NCI-H2227 (cell line): ENCODE results near the gene IFNL2.
A peak's percentile ranks its signal among the peaks of the same experiment; 100 is the strongest.
"Not testable (repeated sequence)": the region's sequence is repeated elsewhere in the genome, so short reads cannot be mapped to it uniquely, and the experiment has no call there.

Experiments used
- DNase-seq: peaks from one replicate; lab custom pipeline; 2025; ENCODE audit not compliant: unreplicated experiment; lab: John Stamatoyannopoulos, UW

The IFNL2 gene

DNA sequence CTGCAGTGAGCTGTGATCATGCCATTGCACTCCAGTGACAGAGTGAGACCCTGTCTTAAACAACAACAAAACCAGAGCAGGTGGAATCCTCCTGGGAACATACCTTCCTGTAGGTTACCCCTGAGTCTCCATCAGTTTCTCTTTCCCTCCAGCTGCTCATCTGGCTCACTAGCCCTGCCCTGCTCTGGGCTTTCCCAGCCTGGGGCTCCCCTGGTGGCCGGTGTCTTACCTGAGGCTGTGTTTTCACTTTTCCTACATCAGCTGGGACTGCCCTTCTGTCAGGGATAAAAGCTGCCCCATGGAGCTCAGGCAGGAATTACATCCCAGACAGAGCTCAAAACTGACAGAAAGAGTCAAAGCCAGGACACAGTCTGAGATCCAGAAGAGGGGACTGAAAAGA, at the start of gene IFNL2:
Gene IFNL2 (plus strand): TSS at position 312 of the 400 bp plus-strand sequence. CDS start 173 bp downstream, outside the sequence.
- not testable (repeated sequence) for DNase-seq

DNA sequence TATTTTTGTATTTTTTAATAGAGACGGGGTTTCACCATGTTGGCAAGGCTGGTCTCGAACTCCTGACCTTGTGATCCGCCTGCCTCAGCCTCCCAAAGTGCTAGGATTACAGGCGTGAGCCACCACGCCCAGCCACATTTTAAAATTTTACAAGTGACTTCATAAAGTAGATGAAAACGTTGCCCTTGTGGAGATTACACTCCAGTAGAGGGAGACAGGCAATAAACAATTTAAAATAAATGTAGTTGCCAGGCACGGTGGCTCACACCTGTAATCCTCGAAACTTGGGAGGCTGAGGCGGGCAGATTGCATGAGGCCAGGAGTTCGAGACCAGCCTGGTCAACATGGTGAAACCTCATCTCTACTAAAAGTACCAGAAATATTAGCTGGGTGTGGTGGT, 49.1 kb upstream of the IFNL2 start:
- not testable (repeated sequence) for DNase-seq

DNA sequence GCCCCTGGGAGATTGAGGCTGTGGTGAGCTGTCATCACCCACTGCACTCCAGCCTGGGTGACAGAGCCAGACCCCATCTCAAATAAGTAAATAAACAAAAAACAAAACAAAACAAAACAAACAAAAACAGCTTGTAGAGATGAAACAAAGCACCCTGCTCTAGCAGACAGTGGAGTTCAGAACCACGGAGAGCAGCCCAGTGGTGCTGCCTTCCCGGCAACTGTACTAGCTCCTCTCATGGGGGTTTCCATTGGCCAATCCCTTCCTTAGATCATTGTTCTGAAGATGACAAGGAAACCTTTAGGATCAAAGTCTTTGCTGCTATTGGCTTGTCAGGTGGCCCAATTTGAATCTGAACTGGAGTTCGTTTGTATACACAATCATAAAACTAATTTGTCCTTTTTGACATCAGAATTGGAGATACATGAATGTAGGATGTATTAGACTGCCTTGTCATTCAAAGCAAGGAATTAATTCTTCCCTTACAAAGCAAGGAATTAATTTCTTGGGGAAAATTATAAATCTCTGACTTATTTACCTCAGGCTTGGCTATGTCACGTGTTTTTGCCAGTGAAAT, 44.4 kb upstream of the IFNL2 start:
- no peak for DNase-seq

DNA sequence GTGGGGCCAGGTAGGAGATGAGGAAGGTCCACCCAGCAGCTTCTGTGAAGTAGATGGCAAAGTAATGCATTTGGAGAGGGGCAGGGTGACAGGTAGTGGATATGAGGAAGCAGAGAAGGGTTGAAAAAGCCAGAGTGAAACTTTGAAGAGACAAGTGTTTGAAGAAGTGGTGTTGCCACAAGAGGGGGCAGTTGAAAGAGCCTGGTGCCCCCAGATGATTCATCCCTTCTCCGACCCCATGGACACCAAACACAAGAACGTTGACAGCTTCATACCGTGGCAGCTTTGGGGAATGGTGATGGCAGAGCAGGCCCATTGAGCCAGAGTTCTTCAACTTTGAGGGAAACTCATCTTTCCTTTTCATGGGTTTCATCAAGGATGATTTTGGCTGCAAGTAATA, 43.3 kb upstream of the IFNL2 start:
- DNase-seq, result no peak

DNA sequence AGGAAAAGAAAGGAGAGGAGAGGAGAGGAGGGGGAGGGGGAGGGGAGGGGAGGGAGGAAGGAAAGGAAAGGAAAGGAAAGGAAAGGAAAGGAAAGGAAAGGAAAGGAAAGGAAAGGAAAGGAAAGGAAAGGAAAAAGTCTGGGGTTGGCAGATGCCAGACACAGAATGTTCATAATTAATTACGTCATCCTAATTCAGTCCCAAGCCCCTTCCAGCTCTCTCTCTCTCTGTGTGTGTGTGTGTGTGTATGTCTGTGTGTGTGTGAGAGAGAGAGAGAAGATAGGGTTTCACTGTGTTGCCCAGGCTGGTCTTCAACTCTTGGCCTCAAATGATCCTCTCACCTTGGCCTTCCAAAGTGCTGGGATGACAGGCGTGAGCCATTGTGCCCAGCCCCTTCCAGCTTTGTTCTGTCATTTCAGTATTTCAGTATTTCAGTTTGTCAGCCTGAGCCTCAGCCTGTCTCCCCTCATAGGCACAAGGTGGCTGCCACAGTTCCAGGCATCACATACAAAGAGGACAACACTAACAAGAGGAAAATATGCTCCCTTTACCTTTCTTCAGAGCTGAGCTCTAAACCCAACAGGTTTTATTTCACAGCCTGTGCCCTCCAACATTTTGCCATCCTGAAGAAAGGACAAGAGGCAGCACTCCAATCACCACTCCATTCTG, 38.0 kb upstream of the IFNL2 start:
- DNase-seq, result no peak

DNA sequence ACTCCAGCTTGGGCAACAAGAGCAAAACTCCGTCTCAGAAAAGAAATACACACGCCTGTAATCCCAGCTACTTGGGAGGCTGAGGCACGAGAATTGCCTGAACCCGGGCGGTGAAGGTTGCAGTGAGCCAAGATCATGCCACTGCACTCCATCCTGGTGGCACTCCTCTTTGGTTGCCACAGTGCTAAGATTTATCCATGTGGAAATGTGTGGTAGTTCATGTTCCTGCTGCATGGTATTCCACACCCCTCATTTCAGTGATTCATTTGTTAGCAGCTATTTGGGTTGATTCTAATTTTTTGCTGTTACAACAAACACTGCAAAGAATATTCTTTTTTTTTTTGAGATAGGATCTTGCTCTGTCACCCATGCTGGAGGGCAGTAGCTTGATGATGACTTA, 35.5 kb upstream of the IFNL2 start:
- DNase-seq, result no peak

DNA sequence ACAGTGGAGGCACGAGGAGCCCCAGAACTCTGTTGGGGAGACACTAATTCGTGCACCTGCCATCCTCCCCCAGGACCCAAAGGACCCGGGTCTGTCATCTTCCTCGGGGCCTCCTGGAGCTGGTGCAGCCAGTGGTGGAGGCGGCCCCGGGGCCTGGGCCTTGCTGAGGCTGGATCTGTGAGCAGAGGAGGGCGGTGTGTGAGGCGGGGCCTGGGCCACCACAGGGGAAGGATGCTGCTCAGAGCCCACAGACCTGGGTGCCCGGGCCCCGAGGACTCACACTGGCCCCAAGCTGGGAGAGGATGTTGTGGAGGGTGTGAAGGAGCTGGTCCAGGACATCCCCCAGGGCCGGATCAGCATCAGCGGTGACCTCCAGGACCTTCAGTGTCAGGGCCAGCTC, 31.7 kb upstream of the IFNL2 start:
- no peak for DNase-seq

DNA sequence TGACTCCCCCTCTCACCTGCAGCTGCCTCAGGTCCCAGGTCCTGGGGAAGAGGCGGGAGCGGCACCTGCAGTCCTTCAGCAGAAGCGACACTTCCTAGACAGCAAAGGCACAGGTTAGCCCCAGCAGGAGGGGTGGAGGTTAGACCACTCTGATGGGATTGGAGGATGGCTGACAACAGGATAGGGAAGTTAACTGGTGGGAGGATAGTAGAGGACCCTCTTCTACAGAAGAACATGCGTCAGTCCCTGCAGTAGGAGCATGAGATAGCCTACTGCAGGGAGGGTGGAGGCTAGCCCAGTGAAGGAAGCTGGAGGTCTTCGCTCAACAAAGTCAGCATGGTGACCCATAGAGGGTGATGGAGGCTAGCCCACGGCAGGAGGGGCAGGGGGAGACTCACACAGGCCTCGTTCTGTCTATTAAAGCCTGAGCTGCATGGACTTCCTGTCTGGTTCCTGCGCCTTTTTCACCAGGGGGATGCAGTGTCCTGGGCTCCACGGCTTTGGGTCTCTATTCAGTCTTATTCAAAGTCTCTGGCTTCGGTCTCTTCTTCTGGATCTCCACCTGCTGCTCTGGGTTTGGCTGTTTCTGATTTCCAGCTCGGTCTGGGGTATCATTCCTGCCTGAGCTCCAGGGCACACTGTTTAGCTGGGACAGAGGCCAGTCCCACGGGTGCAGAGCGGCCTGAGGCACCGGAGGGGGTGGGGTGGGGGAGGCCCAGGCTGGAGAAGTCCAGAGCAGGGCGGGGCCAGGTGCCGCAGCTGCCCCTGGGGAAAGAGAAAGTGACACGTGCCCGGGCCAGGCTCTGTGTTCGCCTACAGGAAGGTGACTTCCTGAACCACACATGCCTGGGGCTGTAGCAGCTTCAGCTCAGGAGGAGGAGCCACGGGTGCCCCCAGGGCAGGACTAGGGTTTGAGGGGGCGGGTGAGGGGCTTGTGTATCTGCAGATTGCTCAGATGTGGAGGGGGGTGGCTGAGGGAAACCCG, 30.7 kb upstream of the IFNL2 start:
- DNase-seq, result peak; percentile 58

DNA sequence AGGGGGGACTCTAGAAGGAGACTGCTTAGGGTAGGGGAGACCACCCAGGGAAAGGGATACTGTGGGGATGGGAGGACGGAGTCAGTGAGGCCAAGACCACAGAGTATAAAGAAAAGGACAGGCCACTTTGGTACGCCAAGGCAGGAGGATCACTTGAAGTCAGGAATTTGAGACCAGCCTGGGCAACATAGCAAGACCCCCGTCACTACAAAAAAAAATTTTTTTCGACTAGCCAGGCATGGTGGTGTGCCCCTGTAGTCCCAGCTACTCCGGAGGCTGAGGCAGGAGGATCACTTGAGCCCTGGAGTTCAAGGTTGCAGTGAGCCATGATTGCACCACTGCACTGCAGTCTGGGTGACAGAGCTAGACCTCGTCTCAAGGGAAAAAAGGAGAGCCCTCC, 30.0 kb upstream of the IFNL2 start:
- DNase-seq, result no peak

DNA sequence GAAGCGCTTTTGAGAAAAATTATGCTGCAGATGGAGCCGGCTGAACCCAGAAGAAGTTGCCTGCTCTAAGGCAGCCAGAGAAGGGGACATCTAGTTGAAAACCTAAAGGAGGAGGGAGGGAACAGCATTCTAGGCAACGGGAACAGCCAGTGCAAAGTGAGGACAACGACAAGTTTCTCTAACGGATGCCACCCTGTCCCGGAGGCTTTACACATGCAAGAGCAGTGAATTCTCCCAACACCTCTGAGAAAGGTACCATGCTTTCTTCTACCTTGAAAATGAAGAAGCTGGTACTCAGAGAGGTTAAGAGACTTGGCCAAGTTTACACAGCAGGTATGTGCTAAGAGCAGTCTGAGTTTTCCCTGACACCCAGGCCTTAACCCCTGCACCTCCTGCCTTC, 29.3 kb upstream of the IFNL2 start:
- DNase-seq, result no peak

DNA sequence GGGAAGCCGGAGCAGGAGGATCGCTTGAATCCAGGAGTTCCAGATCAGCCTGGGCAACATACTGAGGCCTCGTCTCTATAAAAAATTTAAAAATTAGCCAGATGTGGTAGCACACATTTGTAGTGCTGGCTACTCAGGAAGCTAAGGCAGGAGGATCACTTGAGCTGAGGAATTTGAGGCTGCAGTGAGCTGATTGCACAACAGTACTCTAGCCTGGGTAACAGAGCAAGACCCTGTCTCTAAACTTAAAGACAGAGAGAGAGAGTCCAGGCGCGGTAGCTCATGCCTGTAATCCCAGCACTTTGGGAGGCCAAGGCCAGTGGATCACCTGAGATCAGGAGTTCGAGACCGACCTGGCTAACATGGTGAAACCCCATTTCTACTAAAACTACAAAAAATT, 27.8 kb upstream of the IFNL2 start:
- no peak for DNase-seq

DNA sequence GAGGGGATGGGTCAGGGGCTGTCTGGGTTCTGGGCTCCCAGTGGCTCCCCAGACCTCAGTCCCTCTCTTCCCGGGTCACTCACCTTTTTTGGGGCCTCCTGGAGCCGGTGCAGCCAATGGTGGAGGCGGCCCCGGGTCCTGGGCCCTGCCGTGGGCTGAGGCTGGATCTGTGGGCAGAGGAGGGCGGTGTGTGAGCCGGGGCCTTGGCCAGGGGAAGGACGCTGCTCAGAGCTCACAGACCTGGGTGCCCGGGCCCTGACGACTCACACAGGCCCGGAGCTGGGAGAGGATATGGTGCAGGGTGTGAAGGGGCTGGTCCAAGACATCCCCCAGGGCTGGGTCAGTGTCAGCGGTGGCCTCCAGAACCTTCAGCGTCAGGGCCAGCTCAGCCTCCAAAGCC, 24.5 kb upstream of the IFNL2 start:
- not testable (repeated sequence) for DNase-seq

DNA sequence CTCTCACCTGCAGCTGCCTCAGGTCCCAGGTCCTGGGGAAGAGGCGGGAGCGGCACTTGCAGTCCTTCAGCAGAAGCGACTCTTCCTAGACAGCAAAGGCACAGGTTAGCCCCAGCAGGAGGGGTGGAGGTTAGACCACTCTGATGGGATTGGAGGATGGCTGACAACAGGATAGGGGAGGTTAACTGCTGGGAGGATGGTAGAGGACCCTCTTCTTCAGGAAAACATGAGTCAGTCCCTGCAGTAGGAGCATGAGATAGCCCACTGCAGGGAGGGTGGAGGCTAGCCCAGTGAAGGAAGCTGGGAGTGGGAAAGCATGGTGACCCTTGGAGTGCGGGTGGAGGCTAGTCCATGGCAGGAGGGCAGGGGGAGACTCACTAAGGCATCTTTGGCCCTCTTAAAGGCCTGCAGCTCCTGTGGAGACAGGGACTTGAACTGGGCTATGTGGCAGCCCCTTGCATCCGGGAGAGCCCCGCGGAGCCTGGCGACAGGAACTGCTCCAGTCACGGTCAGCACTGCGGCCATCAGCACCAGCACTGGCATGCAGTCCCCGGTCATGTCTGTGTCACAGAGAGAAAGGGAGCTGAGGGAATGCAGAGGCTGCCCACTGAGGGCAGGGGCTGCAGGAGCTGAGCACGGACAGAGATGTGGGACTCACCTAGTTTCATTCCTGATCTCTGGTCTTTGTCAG, 23.6 kb upstream of the IFNL2 start, which contains the start of gene IFNL3:
Gene IFNL3 (minus strand): TSS at position 597 of the 691 bp plus-strand sequence. CDS start 39 bp downstream, at position 558.
- DNase-seq, result not testable (repeated sequence)

DNA sequence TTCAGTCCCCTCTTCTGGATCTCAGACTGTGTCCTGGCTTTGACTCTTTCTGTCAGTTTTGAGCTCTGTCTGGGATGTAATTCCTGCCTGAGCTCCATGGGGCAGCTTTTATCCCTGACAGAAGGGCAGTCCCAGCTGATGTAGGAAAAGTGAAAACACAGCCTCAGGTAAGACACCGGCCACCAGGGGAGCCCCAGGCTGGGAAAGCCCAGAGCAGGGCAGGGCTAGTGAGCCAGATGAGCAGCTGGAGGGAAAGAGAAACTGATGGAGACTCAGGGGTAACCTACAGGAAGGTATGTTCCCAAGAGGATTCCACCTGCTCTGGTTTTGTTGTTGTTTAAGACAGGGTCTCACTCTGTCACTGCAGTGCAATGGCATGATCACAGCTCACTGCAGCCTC, 23.0 kb upstream of the IFNL2 start:
- not testable (repeated sequence) for DNase-seq

DNA sequence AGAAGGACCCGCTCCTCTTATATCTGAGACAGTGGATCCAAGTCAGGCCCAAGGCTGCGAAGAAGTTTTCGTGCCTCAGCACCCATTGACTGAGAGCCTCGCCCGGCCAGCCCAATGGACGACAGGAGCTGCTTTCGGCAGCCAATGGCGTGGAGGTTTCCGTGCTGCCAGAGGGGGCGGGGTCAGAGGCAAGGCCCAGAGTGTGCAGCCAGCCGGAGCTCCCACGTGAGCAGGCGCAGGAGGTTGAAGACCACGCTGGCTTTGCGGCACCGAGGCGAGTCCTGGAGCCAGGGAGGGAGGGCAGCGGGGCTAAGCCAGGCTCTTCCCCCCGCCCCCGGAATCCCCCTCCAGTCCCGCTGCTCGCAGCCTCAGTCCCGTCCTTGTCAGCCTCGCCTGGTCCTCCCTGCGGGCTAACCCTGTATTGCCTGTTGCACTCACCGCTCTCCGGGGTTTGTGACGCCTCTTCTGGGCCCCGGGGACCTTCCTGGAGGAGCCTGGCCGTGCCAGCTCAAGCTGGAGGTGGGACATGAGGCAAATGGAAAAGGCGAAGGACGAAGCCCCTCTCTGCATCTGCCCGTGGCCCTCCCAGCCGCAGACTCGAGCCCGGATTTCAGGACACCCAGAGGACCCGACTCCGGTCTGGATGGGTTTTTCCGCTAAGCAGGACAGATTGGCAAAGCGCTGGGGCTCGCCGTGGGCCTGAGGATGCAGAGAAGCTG, 21.1 kb upstream of the IFNL2 start:
- DNase-seq, result no peak

DNA sequence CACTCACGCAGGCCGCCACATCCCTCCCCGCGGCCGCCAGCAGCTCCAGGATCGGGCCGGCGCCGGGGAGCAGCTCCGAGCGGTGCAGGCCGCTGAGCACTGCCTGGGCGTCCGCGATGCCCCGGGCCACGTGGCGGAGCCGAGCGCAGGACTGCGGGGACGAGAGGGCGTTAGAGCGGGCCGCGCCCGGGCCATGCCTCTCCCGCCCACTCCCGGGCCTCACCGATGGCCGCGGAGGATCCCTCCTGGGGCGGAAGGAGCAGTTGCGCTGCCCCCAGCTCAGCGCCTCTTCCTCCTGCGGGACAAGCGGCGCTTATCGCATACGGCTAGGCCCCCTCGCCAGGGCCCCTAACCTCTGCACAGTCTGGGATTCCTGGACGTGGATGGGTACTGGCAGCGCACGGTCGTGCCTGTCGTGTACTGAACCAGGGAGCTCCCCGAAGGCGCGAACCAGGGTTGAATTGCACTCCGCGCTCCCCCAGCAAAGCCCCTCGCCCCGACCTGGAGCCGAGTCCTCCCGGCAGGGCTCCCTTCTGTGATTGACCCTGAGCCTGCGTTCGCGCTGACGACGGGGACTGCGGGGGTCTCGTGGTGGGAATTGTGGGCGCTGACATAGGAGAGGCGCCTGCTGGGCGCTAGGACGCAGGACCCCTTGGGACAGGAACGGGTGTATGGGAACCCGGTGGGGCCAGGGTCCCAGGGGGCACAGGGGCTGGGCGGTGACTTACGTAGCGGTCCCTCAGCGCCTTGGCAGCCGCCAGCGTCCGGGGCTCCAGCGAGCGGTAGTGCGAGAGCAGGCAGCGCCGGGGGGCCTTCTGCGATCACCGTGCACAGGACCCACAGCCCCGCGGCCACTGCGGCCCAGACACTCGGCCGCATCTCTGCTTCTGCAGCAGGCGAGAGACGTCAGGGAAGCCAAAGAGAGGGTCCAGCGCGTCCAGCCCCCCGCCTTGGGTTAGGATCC, 20.2 kb upstream of the IFNL2 start:
- DNase-seq, result no peak

DNA sequence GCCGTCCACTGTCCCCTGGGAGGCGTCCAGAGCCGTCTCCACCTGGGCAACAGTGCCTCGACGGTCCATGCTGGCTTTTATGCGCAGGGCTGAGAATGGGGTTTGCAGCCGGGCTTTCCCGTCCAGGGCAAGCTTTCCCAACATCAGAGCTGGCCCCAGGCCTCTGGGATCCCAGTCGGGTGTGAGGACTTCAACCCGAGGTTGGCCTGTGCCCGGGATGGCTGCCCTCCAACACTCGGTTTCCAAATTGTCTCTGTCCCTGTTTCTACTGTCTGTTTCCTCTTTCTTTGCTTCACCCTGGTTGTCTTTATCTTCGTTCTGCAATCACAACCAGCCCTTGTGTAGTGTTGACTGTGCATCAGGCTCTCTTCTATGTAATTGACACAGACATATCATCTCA, 19.4 kb upstream of the IFNL2 start, which contains the start of gene IFNL4:
Gene IFNL4 (minus strand): TSS at position 51 of the 400 bp plus-strand sequence.
- DNase-seq, result no peak

DNA sequence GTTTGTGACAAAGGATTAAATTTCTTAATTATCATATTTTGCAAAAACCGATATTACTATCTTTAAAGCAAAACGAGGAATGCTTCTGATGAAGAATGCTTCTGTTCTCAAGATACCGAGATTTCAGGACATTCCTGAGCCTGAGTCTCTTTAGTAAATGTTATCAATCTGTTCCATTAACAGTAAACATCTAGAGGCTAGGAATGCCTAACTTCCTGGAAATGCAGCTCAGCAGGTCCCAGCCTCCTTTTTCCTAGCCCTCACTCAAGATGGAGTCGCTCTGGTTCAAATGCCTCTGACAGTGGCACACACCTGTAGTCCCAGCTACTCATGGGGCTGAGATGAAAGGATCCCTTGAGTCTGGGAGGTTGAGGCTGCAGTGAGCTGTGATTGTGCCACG, 17.1 kb upstream of the IFNL2 start:
- no peak for DNase-seq

DNA sequence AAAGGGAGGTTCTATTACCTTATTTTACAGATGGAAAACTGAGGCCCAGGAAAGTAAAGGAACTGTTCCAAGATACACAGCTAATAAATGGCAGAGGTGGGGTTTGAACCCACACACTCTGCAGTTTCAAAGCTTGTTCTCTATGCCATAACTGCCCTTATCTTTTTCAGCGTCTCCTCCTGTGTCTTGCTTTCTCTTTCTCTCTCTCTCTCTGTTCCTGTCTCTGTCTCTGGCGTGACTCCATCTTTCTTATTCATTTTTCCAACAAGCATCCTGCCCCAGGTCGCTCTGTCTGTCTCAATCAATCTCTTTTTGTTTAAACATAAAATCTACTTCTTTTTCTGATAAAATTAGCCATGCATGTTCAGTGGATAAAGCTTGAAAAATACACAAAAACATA, 16.4 kb upstream of the IFNL2 start:
- DNase-seq, result no peak
